22Rv1 (cell line): ENCODE measurements around the gene ZNF146.

Experiments used
- H3K27ac ChIP-seq: fragments of 450-650 bp; 2 replicates; pipeline ENCODE4 v1.5.1; 2017
- ZFX ChIP-seq: fragments of 450-650 bp; IDR thresholded peaks from 2 replicates; pipeline ENCODE4 v1.6.1; 2017; ENCODE audit warnings: antibody characterized with exemption, borderline replicate concordance
- TF ChIP-seq, protein P1 (sequence below): fragments of 450-650 bp; IDR thresholded peaks from 2 replicates; pipeline ENCODE4 v1.5.1; 2017; ENCODE audit warnings: mild to moderate bottlenecking

The ZNF146 gene

GRCh38 chr19:36256064-36256463 lies 41.2 kb downstream of the ZNF146 start:
- no peak overlapping the region for H3K27ac ChIP-seq
- no peak for TF ChIP-seq ZFX
- TF ChIP-seq, protein P1, sequence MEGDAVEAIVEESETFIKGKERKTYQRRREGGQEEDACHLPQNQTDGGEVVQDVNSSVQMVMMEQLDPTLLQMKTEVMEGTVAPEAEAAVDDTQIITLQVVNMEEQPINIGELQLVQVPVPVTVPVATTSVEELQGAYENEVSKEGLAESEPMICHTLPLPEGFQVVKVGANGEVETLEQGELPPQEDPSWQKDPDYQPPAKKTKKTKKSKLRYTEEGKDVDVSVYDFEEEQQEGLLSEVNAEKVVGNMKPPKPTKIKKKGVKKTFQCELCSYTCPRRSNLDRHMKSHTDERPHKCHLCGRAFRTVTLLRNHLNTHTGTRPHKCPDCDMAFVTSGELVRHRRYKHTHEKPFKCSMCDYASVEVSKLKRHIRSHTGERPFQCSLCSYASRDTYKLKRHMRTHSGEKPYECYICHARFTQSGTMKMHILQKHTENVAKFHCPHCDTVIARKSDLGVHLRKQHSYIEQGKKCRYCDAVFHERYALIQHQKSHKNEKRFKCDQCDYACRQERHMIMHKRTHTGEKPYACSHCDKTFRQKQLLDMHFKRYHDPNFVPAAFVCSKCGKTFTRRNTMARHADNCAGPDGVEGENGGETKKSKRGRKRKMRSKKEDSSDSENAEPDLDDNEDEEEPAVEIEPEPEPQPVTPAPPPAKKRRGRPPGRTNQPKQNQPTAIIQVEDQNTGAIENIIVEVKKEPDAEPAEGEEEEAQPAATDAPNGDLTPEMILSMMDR = no peak

GRCh38 chr19:36256853-36257519 lies 42.1 kb downstream of the ZNF146 start:
- no peak overlapping the region for H3K27ac ChIP-seq
- TF ChIP-seq, protein P1 = no peak
- no peak for TF ChIP-seq ZFX

GRCh38 chr19:36257520-36257876 lies 42.6 kb downstream of the ZNF146 start:
- TF ChIP-seq, protein P1 = no peak
- TF ChIP-seq ZFX = no peak
- H3K27ac ChIP-seq = no peak overlapping the region

DNA sequence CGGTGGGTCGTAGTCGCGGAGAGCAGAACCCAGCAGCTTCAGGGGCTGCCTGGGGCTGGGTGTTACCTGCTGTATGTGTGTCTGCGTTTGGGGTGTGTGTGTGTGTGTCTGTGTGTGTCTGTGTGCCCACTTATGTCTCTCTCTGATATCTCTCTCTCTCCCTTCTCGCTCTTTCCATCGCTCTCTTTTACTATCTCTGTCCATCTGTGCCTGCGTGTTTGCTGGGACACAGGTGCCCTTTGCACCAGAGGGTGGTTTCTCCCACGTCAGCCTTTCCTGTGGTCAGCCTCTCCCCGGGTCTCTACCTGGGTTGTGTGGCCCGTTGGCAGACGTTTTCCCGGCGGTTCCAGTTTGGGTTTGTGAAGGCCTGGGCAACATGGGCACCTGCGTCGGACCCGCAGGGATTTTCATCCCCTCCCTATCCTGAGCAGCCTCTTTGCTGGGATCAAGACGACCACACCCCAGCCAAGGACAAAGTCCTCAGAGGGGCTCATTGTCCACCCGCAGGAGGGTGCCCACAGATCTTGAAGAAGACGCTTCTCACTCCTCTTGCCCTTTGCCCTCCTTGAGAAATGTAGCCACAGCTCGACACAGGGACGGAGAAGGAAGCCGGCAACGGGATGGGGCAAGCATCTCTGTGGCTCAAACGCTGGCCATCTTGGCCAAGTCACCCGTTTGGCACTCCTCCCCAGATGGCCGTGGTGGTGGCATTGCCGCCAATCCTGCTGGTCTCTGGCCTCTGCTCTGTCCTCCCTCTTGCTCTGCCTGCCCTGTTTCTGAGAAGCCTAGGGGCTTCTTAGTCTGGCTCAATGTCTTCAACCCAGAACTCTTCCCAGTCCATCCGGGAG lies 43.3 kb downstream of the ZNF146 start:
- H3K27ac ChIP-seq = no peak overlapping the region
- TF ChIP-seq, protein P1 = no peak
- TF ChIP-seq ZFX = no peak

- no peak for TF ChIP-seq ZFX
- TF ChIP-seq, protein P1 = no peak
- H3K27ac ChIP-seq = no peak overlapping the region
Observed at GRCh38 chr19:36259211-36259610, 44.3 kb downstream of the ZNF146 start.

GRCh38 chr19:36265064-36265463 lies 50.2 kb downstream of the ZNF146 start:
- TF ChIP-seq, protein P1 = no peak
- no peak for TF ChIP-seq ZFX
- H3K27ac ChIP-seq = no peak overlapping the region

GRCh38 chr19:36265856-36266374 lies 51.0 kb downstream of the ZNF146 start:
- H3K27ac ChIP-seq = no peak overlapping the region
- TF ChIP-seq, protein P1 = no peak
- no peak for TF ChIP-seq ZFX
